H9 (cell line): Measurements from ENCODE around the gene SYCE3. TPM values are rescaled to one million over a fixed set of nuclear protein-coding genes. Genes with fewer than 3 reads are reported as not detected.

Source experiments
- DNase-seq: peaks from one replicate; pipeline ENCODE4 v3.0.0-alpha.2; 2017
- H2AFZ ChIP-seq: one replicate; pipeline ENCODE4 v1.6.1; 2013; ENCODE audit warnings: mild to moderate bottlenecking, low read length, control low read depth, moderate library complexity
- H2AK5ac ChIP-seq: 2 replicates; pipeline ENCODE4 v1.6.1; 2013; ENCODE audit warnings: low read length, control low read depth, mixed read lengths; ENCODE audit not compliant: insufficient read length
- H2BK120ac ChIP-seq: one replicate; pipeline ENCODE4 v1.6.1; 2013; ENCODE audit warnings: low read depth, mild to moderate bottlenecking, low read length, control low read depth, inconsistent platforms; ENCODE audit not compliant: poor library complexity, severe bottlenecking
- H2BK12ac ChIP-seq: 2 replicates; pipeline ENCODE4 v1.6.1; 2013; ENCODE audit warnings: low read length, control low read depth, mixed read lengths, low read depth; ENCODE audit not compliant: insufficient read length
- H2BK15ac ChIP-seq: 2 replicates; pipeline ENCODE4 v1.6.1; 2013; ENCODE audit warnings: low read depth, low read length, control low read depth
- H2BK20ac ChIP-seq: one replicate; pipeline ENCODE4 v1.6.1; 2013; ENCODE audit warnings: low read depth, mild to moderate bottlenecking, low read length, control low read depth, inconsistent platforms; ENCODE audit not compliant: poor library complexity, severe bottlenecking
- H2BK5ac ChIP-seq: 2 replicates; pipeline ENCODE4 v1.6.1; 2013; ENCODE audit warnings: low read length, control low read depth, mixed read lengths; ENCODE audit not compliant: insufficient read length
- H3K14ac ChIP-seq: 2 replicates; pipeline ENCODE4 v1.6.1; 2013; ENCODE audit warnings: low read length, control low read depth; ENCODE audit not compliant: insufficient read depth
- H3K18ac ChIP-seq: 2 replicates; pipeline ENCODE4 v1.6.1; 2013; ENCODE audit warnings: low read depth, mild to moderate bottlenecking, mixed read lengths, low read length, control low read depth; ENCODE audit not compliant: insufficient read length
- H3K23ac ChIP-seq: 2 replicates; pipeline ENCODE4 v1.6.1; 2013; ENCODE audit warnings: low read length, control low read depth, mixed read lengths, low read depth; ENCODE audit not compliant: insufficient read length
- H3K23me2 ChIP-seq: 2 replicates; pipeline ENCODE4 v1.6.1; 2013; ENCODE audit warnings: low read depth, mild to moderate bottlenecking, mixed read lengths, low read length, control low read depth; ENCODE audit not compliant: insufficient read length, poor library complexity, severe bottlenecking
- H3K27ac ChIP-seq: 2 replicates; pipeline ENCODE4 v1.5.1; 2013; ENCODE audit warnings: low read length, control low read depth, mixed read lengths, low read depth; ENCODE audit not compliant: insufficient read length
- H3K27me3 ChIP-seq: 2 replicates; pipeline ENCODE4 v1.6.1; 2013; ENCODE audit warnings: low read length, control low read depth, inconsistent platforms; ENCODE audit not compliant: insufficient read depth
- H3K4ac ChIP-seq: 2 replicates; pipeline ENCODE4 v1.6.1; 2013; ENCODE audit warnings: low read depth, mild to moderate bottlenecking, control low read depth, inconsistent platforms, low read length, moderate library complexity
- H3K4me1 ChIP-seq: 2 replicates; pipeline ENCODE4 v1.6.1; 2013; ENCODE audit warnings: low read length, control low read depth, inconsistent platforms; ENCODE audit not compliant: insufficient read depth
- H3K4me2 ChIP-seq: 2 replicates; pipeline ENCODE4 v1.6.1; 2013; ENCODE audit warnings: low read length, control low read depth, mixed read lengths; ENCODE audit not compliant: insufficient read length, insufficient read depth
- H3K56ac ChIP-seq: 2 replicates; pipeline ENCODE4 v1.6.1; 2013; ENCODE audit warnings: low read depth, mild to moderate bottlenecking, mixed read lengths, low read length, control low read depth; ENCODE audit not compliant: insufficient read length
- H3K79me1 ChIP-seq: 2 replicates; pipeline ENCODE4 v1.6.1; 2013; ENCODE audit warnings: low read depth, mild to moderate bottlenecking, moderate library complexity, low read length, control low read depth, inconsistent platforms; ENCODE audit not compliant: insufficient read depth, poor library complexity, severe bottlenecking
- H3K79me2 ChIP-seq: 2 replicates; pipeline ENCODE4 v1.6.1; 2013; ENCODE audit warnings: low read length, control low read depth, inconsistent platforms; ENCODE audit not compliant: insufficient read depth
- H3K9ac ChIP-seq: 2 replicates; pipeline ENCODE4 v1.6.1; 2013; ENCODE audit warnings: low read length, control low read depth, mixed read lengths; ENCODE audit not compliant: insufficient read length; ENCODE audit errors: extremely low read depth
- H3K9me3 ChIP-seq: one replicate; pipeline ENCODE4 v1.6.1; 2013; ENCODE audit warnings: low read depth, low read length, inconsistent platforms; ENCODE audit not compliant: control insufficient read depth
- H3T11ph ChIP-seq: one replicate; pipeline ENCODE4 v1.6.1; 2013; ENCODE audit warnings: mild to moderate bottlenecking, low read length, control low read depth, inconsistent platforms
- H4K20me1 ChIP-seq: one replicate; pipeline ENCODE4 v1.6.1; 2013; ENCODE audit not compliant: control insufficient read depth, insufficient read length, insufficient read depth
- H4K5ac ChIP-seq: 2 replicates; pipeline ENCODE4 v1.6.1; 2013; ENCODE audit warnings: low read depth, mild to moderate bottlenecking, mixed read lengths, low read length, control low read depth; ENCODE audit not compliant: insufficient read length
- H4K8ac ChIP-seq: replicated peaks from 2 replicates; pipeline ENCODE4 v1.6.1; 2013; ENCODE audit warnings: low read length, control low read depth, mixed read lengths, low read depth; ENCODE audit not compliant: insufficient read length
- H4K91ac ChIP-seq: 2 replicates; pipeline ENCODE4 v1.6.1; 2013; ENCODE audit warnings: low read depth, mild to moderate bottlenecking, moderate library complexity, mixed read lengths, low read length, control low read depth; ENCODE audit not compliant: insufficient read length
- H3K27ac Mint-ChIP-seq, 3 experiments: 2 replicates in 2 of 3; 3 replicates in 1 of 3; pipeline ENCODE4 v1.8.0; 2020 to 2021; ENCODE audit warnings: mixed read lengths in 3 of 3, mild to moderate bottlenecking in 1 of 3, moderate library complexity in 1 of 3
- H3K27me3 Mint-ChIP-seq: 2 replicates; pipeline ENCODE4 v1.8.0; 2021; ENCODE audit warnings: low read depth, mild to moderate bottlenecking, moderate library complexity, mixed read lengths
- H3K36me3 Mint-ChIP-seq, 3 experiments: 2 replicates in 2 of 3; 3 replicates in 1 of 3; pipeline ENCODE4 v1.8.0; 2020 to 2021; ENCODE audit warnings: low read depth in 3 of 3, mixed read lengths in 3 of 3; ENCODE audit not compliant: insufficient read depth in 1 of 3
- H3K4me1 Mint-ChIP-seq, 2 experiments: 2 replicates each; pipeline ENCODE4 v1.8.0; 2020; ENCODE audit warnings: mixed read lengths in 2 of 2
- H3K4me3 Mint-ChIP-seq, 2 experiments: 2 replicates in 1 of 2; 3 replicates in 1 of 2; pipeline ENCODE4 v1.8.0; 2020 to 2021; ENCODE audit warnings: mild to moderate bottlenecking in 2 of 2, mixed read lengths in 2 of 2, moderate library complexity in 1 of 2
- H3K9me3 Mint-ChIP-seq, 2 experiments: 2 replicates in 1 of 2; 3 replicates in 1 of 2; pipeline ENCODE4 v1.8.0; 2020; ENCODE audit warnings: mild to moderate bottlenecking in 2 of 2, mixed read lengths in 2 of 2, moderate library complexity in 1 of 2
- WGBS: extraction: QIAGEN DNeasy Blood & Tissue Kit; methylation state at CpG from one replicate; pipeline ENCODE4 v1.1.7; 2013; ENCODE audit warnings: missing lambda C conversion rate, low lambda C conversion rate, mixed read lengths; ENCODE audit not compliant: insufficient read length; ENCODE audit errors: extremely low coverage; 5-methylcytosine and 5-hydroxymethylcytosine counted together
- total RNA-seq: library from RNA; stranded (reverse); gene quantifications from 2 replicates; pipeline ENCODE4 v1.2.1, GENCODE V29; 2021
- TF ChIP-seq, protein P1 (sequence below): fragments of 200-600 bp; sonication (generic); conservative IDR thresholded peaks from 3 replicates; pipeline ENCODE4 v1.8.0; 2021; ENCODE audit warnings: antibody characterized with exemption, mild to moderate bottlenecking

SYCE3 gene
- total RNA-seq, 1 experiment from 2014 or later, result 0.85 TPM

DNA sequence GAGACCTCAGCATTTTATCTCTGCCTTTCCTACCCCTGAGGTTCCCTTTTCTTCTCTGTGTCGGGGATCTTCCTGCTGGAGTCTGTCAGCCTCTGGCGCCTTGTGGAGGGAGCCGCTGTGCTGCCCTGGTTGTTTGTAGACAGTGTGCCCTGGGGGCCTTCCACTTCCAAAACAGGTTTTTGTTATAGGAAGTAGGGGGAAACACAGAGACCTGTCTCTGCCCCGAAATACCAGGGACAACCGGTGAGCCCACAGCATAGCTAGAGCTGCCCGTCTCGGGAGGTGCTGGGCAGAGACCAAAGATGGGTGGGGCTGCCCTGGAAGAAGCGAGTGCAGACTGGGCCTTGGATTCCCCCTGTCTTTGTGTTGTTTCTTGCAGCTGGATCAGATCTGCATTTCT, 46.7 kb downstream of the SYCE3 start:
- Mint-ChIP-seq H3K36me3 (peaks cover 5 to 49% (median 42%) of the 10 kb centered on the region in 3 experiments), H3K9me3 (no peaks in the 10 kb centered on the region), H3K27me3 (no peaks in the 10 kb centered on the region), H3K4me1 (no peaks in the 10 kb centered on the region), H3K27ac (peak overlapping the region in 1 of 3 experiments; percentile 2; a peak in 3 of 7 replicates), H3K4me3 (no peak overlapping the region)
- H3K79me2 ChIP-seq, result peaks cover 4% of the 10 kb centered on the region; the same call in 1 of the 2 replicates
- H2BK20ac ChIP-seq, result no peak overlapping the region
- TF ChIP-seq, protein P1, sequence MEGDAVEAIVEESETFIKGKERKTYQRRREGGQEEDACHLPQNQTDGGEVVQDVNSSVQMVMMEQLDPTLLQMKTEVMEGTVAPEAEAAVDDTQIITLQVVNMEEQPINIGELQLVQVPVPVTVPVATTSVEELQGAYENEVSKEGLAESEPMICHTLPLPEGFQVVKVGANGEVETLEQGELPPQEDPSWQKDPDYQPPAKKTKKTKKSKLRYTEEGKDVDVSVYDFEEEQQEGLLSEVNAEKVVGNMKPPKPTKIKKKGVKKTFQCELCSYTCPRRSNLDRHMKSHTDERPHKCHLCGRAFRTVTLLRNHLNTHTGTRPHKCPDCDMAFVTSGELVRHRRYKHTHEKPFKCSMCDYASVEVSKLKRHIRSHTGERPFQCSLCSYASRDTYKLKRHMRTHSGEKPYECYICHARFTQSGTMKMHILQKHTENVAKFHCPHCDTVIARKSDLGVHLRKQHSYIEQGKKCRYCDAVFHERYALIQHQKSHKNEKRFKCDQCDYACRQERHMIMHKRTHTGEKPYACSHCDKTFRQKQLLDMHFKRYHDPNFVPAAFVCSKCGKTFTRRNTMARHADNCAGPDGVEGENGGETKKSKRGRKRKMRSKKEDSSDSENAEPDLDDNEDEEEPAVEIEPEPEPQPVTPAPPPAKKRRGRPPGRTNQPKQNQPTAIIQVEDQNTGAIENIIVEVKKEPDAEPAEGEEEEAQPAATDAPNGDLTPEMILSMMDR, result no peak
- no peaks in the 10 kb centered on the region for H3K23me2 ChIP-seq
- no peak for DNase-seq
- no peak overlapping the region for H2BK12ac ChIP-seq
- H3K4me1 ChIP-seq, result no peaks in the 10 kb centered on the region
- H3K18ac ChIP-seq, result no peak overlapping the region
- H3K9ac ChIP-seq, result no peak overlapping the region
- H2BK5ac ChIP-seq, result no peak overlapping the region
- peaks cover 3% of the 10 kb centered on the region for H3K79me1 ChIP-seq
- H4K8ac ChIP-seq, result no peak overlapping the region
- H3K27me3 ChIP-seq, result no peaks in the 10 kb centered on the region
- no peak overlapping the region for H4K5ac ChIP-seq
- H3K14ac ChIP-seq, result no peak overlapping the region
- H3K23ac ChIP-seq, result no peak overlapping the region
- no peak overlapping the region for H2BK15ac ChIP-seq
- H4K20me1 ChIP-seq, result peaks cover 3% of the 10 kb centered on the region
- H2BK120ac ChIP-seq, result no peak overlapping the region
- no peak overlapping the region for H3K4ac ChIP-seq
- H4K91ac ChIP-seq, result no peak overlapping the region
- H3K27ac ChIP-seq, result no peak overlapping the region
- H2AFZ ChIP-seq, result no peak overlapping the region
- H3K56ac ChIP-seq, result no peak overlapping the region
- WGBS, result no CpG with 5 or more reads among the region's 8 CpGs
- H3K9me3 ChIP-seq, result no peaks in the 10 kb centered on the region
- H3K4me2 ChIP-seq, result no peak overlapping the region
- no peak overlapping the region for H2AK5ac ChIP-seq
- H3T11ph ChIP-seq, result no peak overlapping the region
